ENCODE data around the gene P2RX5.

Gene P2RX5

GRCh38 chr17:3682033-3682432 is 13.9 kb downstream of the P2RX5 start:
- DNase-seq (ENCODE audit: low spot score) (no peak), FAIRE-seq (no peak)

DNA sequence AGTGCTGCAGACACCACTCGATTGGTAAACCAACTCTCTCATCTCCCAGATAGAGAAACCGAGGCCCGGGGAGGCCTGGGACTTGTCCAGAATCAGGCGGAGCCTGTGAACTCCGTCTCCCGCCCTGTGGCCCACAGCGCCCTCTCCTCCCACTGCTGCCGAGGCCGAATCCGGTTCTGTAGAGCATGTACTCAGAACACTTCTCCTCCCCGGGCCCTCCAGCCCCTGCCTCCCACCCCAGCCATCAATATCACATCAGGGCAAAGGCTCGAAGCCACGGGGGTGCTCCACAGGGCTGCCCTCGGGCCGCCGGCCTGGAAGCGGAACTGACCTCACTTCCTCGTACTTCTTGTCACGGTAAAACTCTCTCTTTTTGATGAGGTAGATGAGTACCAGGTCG is 14.4 kb downstream of the P2RX5 start:
- no peak for FAIRE-seq
- no peak for DNase-seq (ENCODE audit: low spot score)

DNA sequence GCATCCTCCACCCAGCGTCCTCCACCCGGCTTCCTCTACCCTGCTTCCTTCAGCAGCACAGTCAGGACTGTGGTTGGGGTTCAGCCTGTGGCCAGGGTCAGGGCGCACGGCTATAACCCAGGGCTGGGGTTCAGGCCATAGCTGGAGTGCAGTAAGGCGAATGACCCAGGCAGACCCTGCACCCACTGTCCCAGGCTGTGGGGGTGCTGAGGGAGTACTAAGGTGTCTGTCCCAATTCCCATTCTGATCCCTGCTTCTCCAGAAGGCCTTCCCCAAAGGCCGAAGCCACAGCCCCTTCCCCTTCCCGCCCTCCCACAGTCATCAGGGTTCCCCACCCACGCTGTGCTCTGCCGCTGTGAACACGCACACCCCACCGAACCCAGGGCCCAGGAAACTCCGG is 14.9 kb downstream of the P2RX5 start:
- FAIRE-seq, result no peak

GRCh38 chr17:3679531-3680126 is 16.3 kb downstream of the P2RX5 start:
- no peak for FAIRE-seq
- no peak for DNase-seq (ENCODE audit: low spot score)

More for the DNA sequence above, 14.9 kb downstream of the P2RX5 start:
- no peak for DNase-seq (ENCODE audit: low spot score)

GRCh38 chr17:3678821-3679530 is 17.0 kb downstream of the P2RX5 start:
- DNase-seq (ENCODE audit: low spot score), result no peak
- no peak for FAIRE-seq

- DNase-seq (ENCODE audit: low spot score), result no peak
- no peak for FAIRE-seq
These were observed 17.7 kb downstream of the P2RX5 start for GRCh38 chr17:3678095-3678820.

GRCh38 chr17:3675886-3676285 is 20.1 kb downstream of the P2RX5 start:
- FAIRE-seq (no peak), DNase-seq (ENCODE audit: low spot score) (no peak)

DNA sequence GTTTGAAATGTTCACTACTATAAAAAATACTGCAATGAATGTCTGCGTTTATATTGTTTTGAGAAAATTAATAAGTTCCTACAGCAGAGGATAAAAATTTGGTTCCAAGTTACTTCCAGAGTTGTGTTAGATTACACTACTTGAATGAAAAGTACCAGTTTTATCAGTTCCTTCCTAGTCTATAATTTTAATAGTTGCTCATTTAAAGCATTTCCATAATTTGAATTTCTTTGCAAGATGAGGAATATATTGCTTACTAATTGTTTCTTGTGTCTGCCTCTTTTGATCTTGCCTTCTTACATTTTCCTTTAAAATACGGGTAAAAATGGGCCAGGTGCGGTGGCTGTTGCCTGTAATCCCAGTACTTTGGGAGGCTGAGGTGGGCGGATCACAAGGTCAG is 23.4 kb downstream of the P2RX5 start:
- FAIRE-seq, result no peak
- DNase-seq (ENCODE audit: low spot score), result no peak

- no peak for DNase-seq (ENCODE audit: low spot score)
- FAIRE-seq, result no peak
These were observed 26.4 kb downstream of the P2RX5 start for GRCh38 chr17:3669548-3669947.

GRCh38 chr17:3669085-3669347 is 26.9 kb downstream of the P2RX5 start:
- FAIRE-seq, result no peak

DNA sequence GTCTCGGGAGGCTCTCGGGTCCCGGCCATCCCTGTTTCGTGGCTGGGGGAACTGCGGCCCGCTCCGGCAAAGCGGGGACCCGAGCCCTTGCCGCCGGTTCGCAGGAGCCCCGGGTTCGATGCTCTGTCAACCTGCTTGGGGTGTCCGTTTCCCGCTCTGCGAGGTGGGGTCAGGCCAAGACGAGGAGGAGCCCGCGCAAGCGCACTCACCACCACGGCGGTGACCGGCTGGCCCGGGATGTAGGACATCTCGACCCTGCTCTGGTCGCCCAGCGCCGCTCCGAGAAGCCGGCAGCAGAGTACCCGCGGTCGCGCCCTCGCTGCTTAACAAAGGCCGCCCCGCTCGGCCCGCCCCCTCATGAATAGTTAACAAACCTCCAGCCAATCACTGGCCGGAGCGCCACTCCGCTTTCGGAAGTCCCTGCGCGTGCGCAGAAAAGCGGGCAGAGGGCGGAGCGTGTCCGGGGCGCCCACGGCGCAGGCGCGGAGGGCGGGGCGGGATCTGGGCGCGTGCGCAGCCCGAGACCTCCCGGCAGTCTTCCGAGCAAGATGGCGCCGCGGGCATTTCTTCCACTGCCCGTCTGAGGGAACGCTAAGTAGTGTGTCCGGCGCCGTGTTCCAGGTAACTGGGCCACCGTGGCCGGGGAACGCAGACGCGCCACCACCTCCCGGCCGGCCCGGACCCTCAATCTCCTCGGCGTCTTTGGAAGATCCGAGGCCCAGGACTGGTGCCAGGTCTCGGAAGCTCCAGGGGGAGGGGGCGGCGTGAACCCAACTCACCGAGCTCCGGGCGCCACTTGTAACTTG is 27.5 kb downstream of the P2RX5 start, which contains the start of the genes EMC6 and TAX1BP3:
Gene EMC6, plus strand, starts transcription at position 534 of the 806 bp plus-strand sequence. CDS start 335 bp downstream, outside the sequence.
Gene TAX1BP3, minus strand, starts transcription at position 300 of the 806 bp plus-strand sequence. Its CDS starts 52 bp downstream, at position 248.
- DNase-seq (ENCODE audit: low spot score), result peak; percentile 96
- no peak for FAIRE-seq

More at GRCh38 chr17:3669085-3669347, 26.9 kb downstream of the P2RX5 start:
- no peak for DNase-seq (ENCODE audit: low spot score)

GRCh38 chr17:3667366-3668278 is 28.3 kb downstream of the P2RX5 start:
- FAIRE-seq (no peak), DNase-seq (ENCODE audit: low spot score) (peak; percentile 88)

DNA sequence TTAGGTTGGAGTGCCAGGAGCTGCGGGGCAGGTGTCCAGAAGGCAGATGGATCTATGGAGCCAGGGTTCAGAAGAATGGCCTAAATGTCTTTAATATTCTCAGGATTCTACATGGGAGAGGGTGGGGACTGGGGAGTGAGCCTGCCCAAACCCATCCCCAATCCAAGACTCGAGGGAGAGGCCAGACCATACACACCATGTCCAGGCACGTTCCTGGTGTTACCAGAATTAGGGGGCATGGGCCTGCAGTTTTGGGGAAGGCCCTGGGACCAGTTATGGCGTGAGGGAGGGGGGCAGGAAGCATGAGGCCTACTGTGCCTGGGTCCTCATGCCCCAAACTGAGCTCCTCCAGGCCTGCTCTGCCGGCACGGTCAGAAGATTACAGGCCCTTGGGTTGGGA is 29.4 kb downstream of the P2RX5 start:
- FAIRE-seq (no peak), DNase-seq (ENCODE audit: low spot score) (no peak)

GRCh38 chr17:3665834-3666233 is 30.1 kb downstream of the P2RX5 start:
- no peak for FAIRE-seq
- DNase-seq (ENCODE audit: low spot score), result no peak

- FAIRE-seq, result no peak
- DNase-seq (ENCODE audit: low spot score), result no peak
These were observed 32.6 kb downstream of the P2RX5 start for GRCh38 chr17:3663102-3664011.

DNA sequence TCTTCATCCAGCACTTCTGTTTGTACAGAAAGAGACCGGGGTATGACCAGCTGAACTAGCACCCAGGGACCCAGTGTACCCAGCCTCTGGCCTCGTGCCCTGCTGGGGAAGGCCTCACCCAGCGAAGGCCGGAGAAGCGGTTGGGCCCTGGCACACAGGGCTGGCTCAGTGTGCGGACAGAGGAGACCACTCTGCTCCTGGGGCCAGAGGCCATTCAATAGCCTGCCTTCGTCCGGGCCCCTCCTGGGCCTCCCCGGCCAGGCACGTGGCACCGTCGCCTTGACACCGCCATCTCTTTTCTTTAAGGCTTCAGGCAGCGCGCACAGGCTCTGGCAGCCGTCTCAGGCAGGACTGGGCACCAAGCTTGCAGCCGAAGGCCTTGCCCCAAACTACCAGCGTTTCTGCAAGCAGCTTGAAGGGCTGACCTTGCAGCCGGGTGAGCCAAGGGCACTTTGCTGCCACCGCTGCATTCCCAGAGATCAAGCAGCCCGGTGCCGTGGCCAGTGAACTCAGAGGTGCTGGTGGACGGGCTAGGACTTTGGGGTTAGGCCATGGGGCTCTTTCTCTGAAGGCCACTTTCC is 35.6 kb downstream of the P2RX5 start:
- DNase-seq (ENCODE audit: low spot score) (no peak), FAIRE-seq (no peak)

- no peak for FAIRE-seq
These were observed 36.3 kb downstream of the P2RX5 start for GRCh38 chr17:3659541-3660111.

GRCh38 chr17:3658784-3659449 is 37.0 kb downstream of the P2RX5 start:
- no peak for FAIRE-seq
- DNase-seq (ENCODE audit: low spot score), result no peak

More at GRCh38 chr17:3659541-3660111, 36.3 kb downstream of the P2RX5 start:
- peak; percentile 66 for DNase-seq (ENCODE audit: low spot score)
